GM18498 (cell line): ENCODE measurements around the gene ELOB.

ENCODE experiments used
- ATAC-seq: cut with Tn5 transposase; IDR thresholded peaks from one replicate; pipeline ENCODE4 v1.9.1; 2021; ENCODE audit warnings: mild to moderate bottlenecking, moderate library complexity; ENCODE audit not compliant: unreplicated experiment

The ELOB gene

GRCh38 chr16:2751577-2752034 is 25.5 kb downstream of the ELOB start:
- ATAC-seq: no peak

- ATAC-seq: no peak
These were observed 27.1 kb downstream of the ELOB start for GRCh38 chr16:2749936-2750335.

- ATAC-seq: no peak
These were observed 27.6 kb downstream of the ELOB start for GRCh38 chr16:2749476-2749875.

GRCh38 chr16:2748757-2749455 is 28.2 kb downstream of the ELOB start:
- ATAC-seq: no peak

GRCh38 chr16:2745961-2746360 is 31.1 kb downstream of the ELOB start:
- no peak for ATAC-seq

- ATAC-seq: no peak
These were observed 31.8 kb downstream of the ELOB start for GRCh38 chr16:2745116-2745890.

- ATAC-seq: no peak
These were observed 32.4 kb downstream of the ELOB start for GRCh38 chr16:2744711-2745110.

GRCh38 chr16:2743007-2743810 is 33.9 kb downstream of the ELOB start:
- no peak for ATAC-seq

GRCh38 chr16:2742323-2743006 is 34.6 kb downstream of the ELOB start:
- no peak for ATAC-seq

GRCh38 chr16:2741168-2741567 is 35.9 kb downstream of the ELOB start:
- ATAC-seq: no peak

GRCh38 chr16:2740476-2740875 is 36.6 kb downstream of the ELOB start:
- ATAC-seq: no peak

GRCh38 chr16:2739625-2740430 is 37.3 kb downstream of the ELOB start:
- no peak for ATAC-seq

- no peak for ATAC-seq
These were observed 38.5 kb downstream of the ELOB start for GRCh38 chr16:2738615-2739014.

GRCh38 chr16:2737895-2738418 is 39.1 kb downstream of the ELOB start:
- no peak for ATAC-seq

- no peak for ATAC-seq
These were observed 39.9 kb downstream of the ELOB start for GRCh38 chr16:2737238-2737605.

GRCh38 chr16:2736476-2737237 is 40.4 kb downstream of the ELOB start:
- no peak for ATAC-seq

GRCh38 chr16:2734844-2735515 is 42.1 kb downstream of the ELOB start:
- ATAC-seq: no peak

GRCh38 chr16:2728034-2728433 is 49.0 kb downstream of the ELOB start:
- no peak for ATAC-seq

- ATAC-seq: no peak
These were observed 50.2 kb downstream of the ELOB start for GRCh38 chr16:2726923-2727322.
